Parathyroid adenoma (tissue), 2 donors: ENCODE results near the gene KIZ.

Experiments used
- H2AFZ ChIP-seq: fragments of 300-600 bp; sonication (generic); one replicate; pipeline ENCODE4 v1.7.0; 2017; ENCODE audit warnings: antibody characterized with exemption, mild to moderate bottlenecking
- H3K27ac ChIP-seq: fragments of 300-600 bp; sonication (generic); one replicate; pipeline ENCODE4 v1.7.0; 2017
- H3K27me3 ChIP-seq: fragments of 300-600 bp; sonication (generic); one replicate; pipeline ENCODE4 v1.7.0; 2017; ENCODE audit warnings: low read length; ENCODE audit not compliant: control insufficient read depth, insufficient read depth
- H3K36me3 ChIP-seq: fragments of 300-600 bp; sonication (generic); one replicate; pipeline ENCODE4 v1.7.0; 2017; ENCODE audit warnings: low read length; ENCODE audit not compliant: control insufficient read depth, insufficient read depth
- H3K4me1 ChIP-seq: fragments of 300-600 bp; sonication (generic); one replicate; pipeline ENCODE4 v1.7.0; 2017; ENCODE audit warnings: control low read depth
- H3K4me2 ChIP-seq: fragments of 300-600 bp; sonication (generic); one replicate; pipeline ENCODE4 v1.7.0; 2017; ENCODE audit warnings: low read length
- H3K4me3 ChIP-seq: fragments of 300-600 bp; sonication (generic); one replicate; pipeline ENCODE4 v1.7.0; 2017; ENCODE audit warnings: low read depth, low read length
- H3K79me2 ChIP-seq: fragments of 300-600 bp; sonication (generic); one replicate; pipeline ENCODE4 v1.7.0; 2017; ENCODE audit warnings: control low read depth
- H3K9ac ChIP-seq: fragments of 300-600 bp; sonication (generic); one replicate; pipeline ENCODE4 v1.7.0; 2017; ENCODE audit warnings: mild to moderate bottlenecking
- H3K9me3 ChIP-seq: fragments of 300-600 bp; sonication (generic); one replicate; pipeline ENCODE4 v1.7.0; 2017; ENCODE audit warnings: low read length; ENCODE audit not compliant: control insufficient read depth
- TF ChIP-seq, protein P1 (sequence below): fragments of 300-600 bp; sonication (generic); IDR thresholded peaks from one replicate; pipeline ENCODE4 v1.7.0; 2017; ENCODE audit warnings: antibody characterized with exemption, mild to moderate bottlenecking
- donor health status: primary hyperparathyroidism.

KIZ gene

DNA sequence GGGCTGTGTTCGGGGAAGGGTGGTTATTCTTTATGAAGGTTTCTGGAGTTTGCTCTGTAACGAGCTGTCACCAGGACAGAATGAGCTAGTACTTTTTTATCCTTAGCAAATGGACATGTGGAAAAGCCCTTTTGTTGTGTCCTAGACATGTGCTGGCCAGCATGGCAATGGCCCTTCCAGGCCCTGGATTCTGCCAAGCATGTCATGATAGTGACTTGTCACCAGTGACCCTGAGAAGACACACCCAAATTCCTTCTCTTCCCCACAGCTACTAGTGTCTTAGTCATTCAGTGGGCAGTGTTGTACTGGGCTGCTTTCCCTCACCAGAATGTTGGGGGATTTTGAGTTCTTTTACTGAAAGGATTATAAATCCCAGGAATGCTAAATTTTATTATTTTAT, 103.3 kb downstream of the KIZ start:
- H3K36me3 ChIP-seq, result no peaks in the 10 kb centered on the region
- no peak overlapping the region for H2AFZ ChIP-seq
- H3K4me3 ChIP-seq, result no peak overlapping the region
- H3K9ac ChIP-seq, result no peak overlapping the region
- H3K4me2 ChIP-seq, result no peak overlapping the region
- H3K79me2 ChIP-seq, result no peaks in the 10 kb centered on the region
- H3K27ac ChIP-seq, result no peak overlapping the region
- H3K27me3 ChIP-seq, result no peaks in the 10 kb centered on the region
- TF ChIP-seq, protein P1, sequence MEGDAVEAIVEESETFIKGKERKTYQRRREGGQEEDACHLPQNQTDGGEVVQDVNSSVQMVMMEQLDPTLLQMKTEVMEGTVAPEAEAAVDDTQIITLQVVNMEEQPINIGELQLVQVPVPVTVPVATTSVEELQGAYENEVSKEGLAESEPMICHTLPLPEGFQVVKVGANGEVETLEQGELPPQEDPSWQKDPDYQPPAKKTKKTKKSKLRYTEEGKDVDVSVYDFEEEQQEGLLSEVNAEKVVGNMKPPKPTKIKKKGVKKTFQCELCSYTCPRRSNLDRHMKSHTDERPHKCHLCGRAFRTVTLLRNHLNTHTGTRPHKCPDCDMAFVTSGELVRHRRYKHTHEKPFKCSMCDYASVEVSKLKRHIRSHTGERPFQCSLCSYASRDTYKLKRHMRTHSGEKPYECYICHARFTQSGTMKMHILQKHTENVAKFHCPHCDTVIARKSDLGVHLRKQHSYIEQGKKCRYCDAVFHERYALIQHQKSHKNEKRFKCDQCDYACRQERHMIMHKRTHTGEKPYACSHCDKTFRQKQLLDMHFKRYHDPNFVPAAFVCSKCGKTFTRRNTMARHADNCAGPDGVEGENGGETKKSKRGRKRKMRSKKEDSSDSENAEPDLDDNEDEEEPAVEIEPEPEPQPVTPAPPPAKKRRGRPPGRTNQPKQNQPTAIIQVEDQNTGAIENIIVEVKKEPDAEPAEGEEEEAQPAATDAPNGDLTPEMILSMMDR, result no peak
- no peaks in the 10 kb centered on the region for H3K4me1 ChIP-seq
- no peaks in the 10 kb centered on the region for H3K9me3 ChIP-seq

DNA sequence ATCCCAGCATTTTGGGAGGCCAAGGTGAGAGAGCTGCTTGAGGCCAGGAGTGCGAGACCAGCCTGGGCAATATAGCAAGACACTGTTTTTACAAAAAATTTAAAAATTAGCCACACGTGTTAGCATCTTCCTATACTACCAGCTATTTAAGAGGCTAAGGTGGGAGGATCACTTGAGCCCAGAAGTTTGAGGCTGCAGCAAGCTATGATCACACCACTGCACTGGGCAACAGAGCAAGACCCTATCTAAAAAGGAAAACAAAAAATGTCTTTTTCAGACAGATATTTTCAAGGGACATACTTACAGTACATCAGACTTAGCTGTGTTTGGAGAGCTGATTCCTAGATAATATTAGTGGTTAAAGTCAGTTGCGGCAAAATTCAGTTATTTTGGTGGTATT, 104.3 kb downstream of the KIZ start:
- H3K36me3 ChIP-seq, result no peaks in the 10 kb centered on the region

GRCh38 chr20:21230686-21231085, 104.8 kb downstream of the KIZ start:
- no peak overlapping the region for H3K4me3 ChIP-seq
- H3K4me2 ChIP-seq, result no peak overlapping the region
- H3K9ac ChIP-seq, result no peak overlapping the region
- no peaks in the 10 kb centered on the region for H3K4me1 ChIP-seq
- no peaks in the 10 kb centered on the region for H3K36me3 ChIP-seq
- TF ChIP-seq, protein P1, result no peak
- H3K27me3 ChIP-seq, result no peaks in the 10 kb centered on the region
- H3K79me2 ChIP-seq, result no peaks in the 10 kb centered on the region
- H3K9me3 ChIP-seq, result no peaks in the 10 kb centered on the region
- H3K27ac ChIP-seq, result no peak overlapping the region
- no peak overlapping the region for H2AFZ ChIP-seq

More for the DNA sequence above, 104.3 kb downstream of the KIZ start:
- H3K27me3 ChIP-seq, result no peaks in the 10 kb centered on the region
- no peak overlapping the region for H3K4me3 ChIP-seq
- no peak overlapping the region for H3K4me2 ChIP-seq
- no peak overlapping the region for H3K27ac ChIP-seq
- H2AFZ ChIP-seq, result no peak overlapping the region
- TF ChIP-seq, protein P1, result no peak
- no peaks in the 10 kb centered on the region for H3K4me1 ChIP-seq
- no peaks in the 10 kb centered on the region for H3K79me2 ChIP-seq
- no peak overlapping the region for H3K9ac ChIP-seq
- H3K9me3 ChIP-seq, result no peaks in the 10 kb centered on the region

GRCh38 chr20:21232546-21233280, 106.8 kb downstream of the KIZ start:
- Histone ChIP-seq H3K79me2 (no peaks in the 10 kb centered on the region), H3K9me3 (no peaks in the 10 kb centered on the region), H3K4me3 (no peak overlapping the region), H2AFZ (no peak overlapping the region), H3K36me3 (no peaks in the 10 kb centered on the region), H3K9ac (no peak overlapping the region), H3K4me2 (no peak overlapping the region), H3K4me1 (no peaks in the 10 kb centered on the region), H3K27me3 (no peaks in the 10 kb centered on the region), H3K27ac (no peak overlapping the region)
- TF ChIP-seq, protein P1, result no peak

GRCh38 chr20:21234324-21234723, 108.4 kb downstream of the KIZ start:
- H3K4me3 ChIP-seq, result no peak overlapping the region
- H3K27me3 ChIP-seq, result no peaks in the 10 kb centered on the region
- no peak overlapping the region for H3K4me2 ChIP-seq
- no peaks in the 10 kb centered on the region for H3K36me3 ChIP-seq
- H3K9me3 ChIP-seq, result no peaks in the 10 kb centered on the region
- H3K9ac ChIP-seq, result no peak overlapping the region
- H3K4me1 ChIP-seq, result peaks cover 8% of the 10 kb centered on the region
- H3K27ac ChIP-seq, result no peak overlapping the region
- no peak overlapping the region for H2AFZ ChIP-seq
- no peaks in the 10 kb centered on the region for H3K79me2 ChIP-seq
- TF ChIP-seq, protein P1, result no peak
